Cerebellar cortex (tissue), 1 donor: Measurements from ENCODE around the gene FAM236A.
"Not testable (repeated sequence)": the region's sequence is repeated elsewhere in the genome, so short reads cannot be mapped to it uniquely, and the experiment has no call there.

Experiments
- DNase-seq: peaks from one replicate; pipeline ENCODE4 v3.0.0-alpha.2; 2015; ENCODE audit warnings: low spot score

Gene FAM236A

GRCh38 chrX:72937906-72938305 lies at the start of gene FAM236A:
FAM236A (plus strand) TSS chrX:72938206; CDS start chrX:72938263, 57 bp downstream.
- DNase-seq, result not testable (repeated sequence)

DNA sequence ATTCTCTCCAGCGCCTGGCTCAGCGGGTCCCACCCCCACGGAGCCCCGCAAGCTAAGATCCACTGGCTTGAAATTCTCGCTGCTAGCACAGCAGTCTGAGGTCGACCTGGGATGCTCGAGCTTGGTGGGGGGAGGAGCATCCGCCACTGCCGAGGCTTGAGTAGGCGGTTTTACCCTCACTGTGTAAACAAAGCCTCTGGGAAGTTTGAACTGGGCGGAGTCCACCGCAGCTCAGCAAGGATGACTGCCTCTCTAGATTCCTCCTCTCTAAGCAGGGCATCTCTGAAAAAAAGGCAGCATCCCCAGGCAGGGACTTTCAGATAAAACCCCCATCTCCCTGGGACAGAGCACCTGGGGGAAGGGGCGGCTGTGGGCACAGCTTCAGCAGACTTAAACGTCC lies 48.3 kb upstream of the FAM236A start:
- DNase-seq, result not testable (repeated sequence)

GRCh38 chrX:72912315-72912714 lies 25.7 kb upstream of the FAM236A start, which contains the start of gene FAM236C:
FAM236C (plus strand) TSS chrX:72912615; CDS start chrX:72912715, 100 bp downstream.
- not testable (repeated sequence) for DNase-seq

DNA sequence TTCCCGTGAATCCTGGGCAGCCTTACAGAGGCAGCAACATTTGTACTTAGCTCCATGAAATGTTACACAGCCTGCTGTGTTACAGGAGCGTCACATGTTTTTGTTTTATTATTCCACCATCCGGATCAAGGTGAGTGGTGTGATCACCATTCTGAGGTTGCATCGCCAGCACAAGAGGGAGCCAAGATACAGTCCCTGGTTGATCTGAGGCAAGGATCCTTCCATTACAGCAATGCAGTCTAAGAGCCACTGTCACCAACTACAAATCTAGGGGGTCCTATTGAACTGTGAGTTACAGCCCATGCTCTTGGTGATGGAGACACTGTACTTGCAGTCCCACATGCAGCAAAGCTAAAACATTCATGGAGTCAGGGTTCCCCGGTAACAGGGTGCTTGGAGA lies 21.9 kb upstream of the FAM236A start:
- not testable (repeated sequence) for DNase-seq

GRCh38 chrX:72932283-72932682 lies 5.7 kb upstream of the FAM236A start:
- not testable (repeated sequence) for DNase-seq

- DNase-seq, result not testable (repeated sequence)
Observed at GRCh38 chrX:72936455-72936854, 1.6 kb upstream of the FAM236A start.

- not testable (repeated sequence) for DNase-seq
Observed at GRCh38 chrX:72936882-72937455, 1.0 kb upstream of the FAM236A start.

DNA sequence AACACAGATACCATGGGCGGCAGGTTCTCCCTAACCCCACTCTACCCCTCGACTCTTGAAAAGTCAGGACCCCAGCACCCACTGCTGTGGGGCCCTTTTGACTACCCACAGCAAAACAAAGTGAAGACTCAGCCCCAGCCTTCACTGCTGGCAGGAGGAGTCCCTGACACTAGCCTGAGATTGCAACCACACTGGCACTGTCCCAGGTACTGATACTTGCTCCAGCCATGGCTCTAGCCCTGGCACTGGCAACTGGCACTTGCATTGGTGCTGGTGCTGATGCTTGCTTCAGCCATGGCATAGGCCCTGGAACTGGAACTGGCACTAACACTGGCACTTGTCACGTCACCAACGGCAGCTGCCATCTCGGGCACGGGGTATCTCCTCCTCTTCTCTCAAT lies 4.3 kb downstream of the FAM236A start:
- not testable (repeated sequence) for DNase-seq

- DNase-seq, result not testable (repeated sequence)
Observed at GRCh38 chrX:72943035-72943818, 5.2 kb downstream of the FAM236A start.

- not testable (repeated sequence) for DNase-seq
Observed at GRCh38 chrX:72943819-72944169, 5.8 kb downstream of the FAM236A start, which contains the start of gene DMRTC1. DMRTC1 (minus strand) TSS chrX:72943837; CDS start chrX:72875694, 68,143 bp downstream.

DNA sequence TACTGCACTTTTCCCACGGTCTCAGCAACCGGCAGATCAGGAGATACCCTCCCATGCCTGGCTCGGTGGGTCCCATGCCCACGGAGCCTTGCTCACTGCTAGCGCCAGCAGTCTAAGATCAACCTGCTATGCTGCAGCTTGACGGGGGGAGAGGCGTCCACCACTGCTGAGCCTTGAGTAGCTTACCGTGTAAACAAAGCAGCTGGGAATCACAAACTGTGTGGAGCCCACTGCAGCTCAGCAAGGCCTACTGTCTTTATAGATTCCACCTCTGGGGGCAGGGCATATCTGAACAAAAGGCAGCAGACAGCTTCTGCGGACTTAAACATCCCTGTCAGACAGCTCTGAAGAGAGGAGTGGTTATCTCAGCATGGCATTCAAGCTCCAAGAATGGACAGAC lies 22.0 kb downstream of the FAM236A start:
- not testable (repeated sequence) for DNase-seq

GRCh38 chrX:72971859-72972258 lies 33.9 kb downstream of the FAM236A start:
- DNase-seq, result not testable (repeated sequence)

DNA sequence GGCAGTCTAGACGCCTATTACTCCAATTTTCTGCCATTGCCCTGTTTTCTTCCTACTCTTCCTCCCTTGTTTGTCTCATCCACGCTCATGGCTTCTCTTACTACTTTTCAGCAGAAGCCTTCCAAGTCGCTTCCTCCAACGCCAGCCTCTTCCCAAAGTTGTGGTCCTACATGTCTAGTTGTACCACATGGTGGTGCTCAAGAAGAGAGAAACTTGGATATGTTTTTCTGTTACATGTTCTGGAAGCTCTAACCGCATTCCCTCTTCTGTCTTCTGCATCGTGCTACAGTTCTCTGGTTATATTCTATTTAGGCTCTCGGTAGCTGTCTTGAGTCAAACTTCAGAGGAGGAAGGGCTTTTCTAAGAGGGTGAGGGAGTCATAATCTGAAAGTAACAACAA lies 36.9 kb downstream of the FAM236A start:
- not testable (repeated sequence) for DNase-seq

DNA sequence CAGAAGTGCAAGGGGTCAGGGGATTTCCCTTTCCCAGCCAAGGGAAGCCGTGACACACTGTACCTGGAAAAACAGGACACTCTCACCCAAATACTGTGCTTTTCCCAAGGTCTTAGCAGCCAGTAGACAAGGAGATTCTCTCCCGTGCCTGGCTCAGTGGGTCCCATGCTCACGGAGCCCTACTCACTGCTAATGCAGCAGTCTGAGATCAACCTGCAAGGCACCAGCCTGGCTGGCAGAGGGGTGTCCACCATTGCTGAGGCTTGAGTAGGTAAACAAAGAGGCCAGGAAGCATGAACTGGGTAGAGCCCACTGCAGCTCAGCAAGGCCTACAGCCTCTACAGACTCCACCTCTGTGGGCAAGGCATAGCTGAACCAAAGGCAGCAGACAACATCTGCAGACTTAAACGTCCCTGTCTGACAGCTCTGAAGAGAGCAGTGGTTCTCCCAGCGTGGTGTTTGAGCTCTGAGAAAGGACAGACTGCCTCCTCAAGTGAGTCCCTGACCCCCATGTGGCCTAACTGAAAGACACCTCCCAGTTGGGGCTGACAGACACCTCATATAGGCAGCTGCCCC lies 43.0 kb downstream of the FAM236A start:
- not testable (repeated sequence) for DNase-seq
